SK-N-MC (cell line): ENCODE results near the gene C11orf97.

Experiments
- EZH2 ChIP-seq: fragments of 200-600 bp; sonication (generic); IDR thresholded peaks from one replicate; pipeline ENCODE4 v1.6.1; 2017; ENCODE audit warnings: antibody characterized with exemption
- FOXP2 ChIP-seq: optimal IDR thresholded peaks from 2 replicates; pipeline ENCODE3; 2011; ENCODE audit warnings: mild to moderate bottlenecking, moderate library complexity; ENCODE audit not compliant: insufficient read depth; ENCODE audit errors: extremely low read length, control extremely low read depth

- TF ChIP-seq FOXP2 (no peak), EZH2 (no peak)
Observed at GRCh38 chr11:94577841-94578240, 65.6 kb downstream of the C11orf97 start.
